HG03442 (cell line): ENCODE results near the gene TLK2.

Experiments
- ATAC-seq: cut with Tn5 transposase; IDR thresholded peaks from one replicate; pipeline ENCODE4 v1.9.1; 2021; ENCODE audit warnings: mild to moderate bottlenecking, moderate library complexity; ENCODE audit not compliant: unreplicated experiment

Gene TLK2

GRCh38 chr17:62625870-62626200, 147.2 kb downstream of the TLK2 start:
- ATAC-seq: no peak

DNA sequence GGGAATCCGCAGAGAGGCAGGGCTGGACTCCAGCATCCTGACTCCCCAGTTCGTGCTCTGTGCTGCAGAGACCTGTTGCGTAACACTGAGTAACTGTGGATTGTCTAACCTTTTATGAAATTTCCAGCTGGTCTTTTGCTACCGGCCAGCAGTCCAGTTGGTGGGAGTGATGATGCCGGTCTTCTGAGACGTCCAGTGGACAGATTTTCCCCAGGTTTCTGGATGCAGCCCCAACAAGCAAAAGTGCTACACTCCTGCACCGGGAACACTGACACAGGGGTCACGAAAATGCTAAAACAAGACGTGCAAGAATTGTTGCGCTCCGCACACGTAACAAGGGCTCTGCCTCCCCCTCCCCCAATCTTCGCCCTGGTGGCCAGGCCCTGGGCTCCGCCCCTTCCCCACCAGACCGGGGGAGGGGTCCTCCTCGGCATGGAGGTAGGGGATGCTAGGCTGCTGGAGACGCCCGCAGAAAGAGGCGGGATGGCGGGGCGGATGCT, 148.1 kb downstream of the TLK2 start:
- ATAC-seq: no peak

DNA sequence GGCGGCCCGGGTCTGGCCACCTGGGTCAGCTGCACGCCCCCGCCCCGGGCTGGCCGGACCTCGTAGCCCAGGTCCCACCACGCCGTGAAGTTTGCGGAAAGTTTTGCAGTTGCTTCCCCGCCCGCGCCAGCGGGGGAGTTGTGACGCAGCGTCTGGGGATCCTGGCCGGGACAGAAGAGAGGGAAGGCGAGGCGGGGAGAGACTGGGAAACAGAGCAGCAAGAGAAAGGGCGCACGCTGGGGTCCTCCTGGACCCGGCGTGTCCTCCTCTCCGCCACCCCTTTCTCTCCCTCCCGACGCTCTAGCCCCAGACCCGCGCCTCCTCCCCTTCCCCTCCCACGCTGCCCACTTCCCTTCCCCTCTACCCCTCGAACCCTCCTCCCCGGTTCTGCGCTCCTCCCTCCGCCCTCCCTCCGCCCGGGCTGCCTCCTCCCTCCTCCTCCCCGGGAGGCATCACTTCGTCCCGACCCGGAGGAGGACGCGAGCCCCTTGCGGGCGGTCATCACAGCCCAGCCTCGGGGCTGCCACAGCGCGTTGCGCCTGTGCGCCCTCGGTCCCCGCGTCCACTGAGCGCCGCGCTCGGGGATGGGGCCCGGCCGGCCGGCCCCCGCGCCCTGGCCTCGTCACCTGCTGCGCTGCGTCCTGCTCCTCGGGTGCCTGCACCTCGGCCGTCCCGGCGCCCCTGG, 148.7 kb downstream of the TLK2 start, which contains the start of gene MRC2:
Gene MRC2 (plus strand): TSS at position 452 of the 685 bp plus-strand sequence. CDS start 133 bp downstream, at position 585.
- ATAC-seq: no peak

- ATAC-seq: no peak
Measured at GRCh38 chr17:62627904-62628633, 149.4 kb downstream of the TLK2 start.

DNA sequence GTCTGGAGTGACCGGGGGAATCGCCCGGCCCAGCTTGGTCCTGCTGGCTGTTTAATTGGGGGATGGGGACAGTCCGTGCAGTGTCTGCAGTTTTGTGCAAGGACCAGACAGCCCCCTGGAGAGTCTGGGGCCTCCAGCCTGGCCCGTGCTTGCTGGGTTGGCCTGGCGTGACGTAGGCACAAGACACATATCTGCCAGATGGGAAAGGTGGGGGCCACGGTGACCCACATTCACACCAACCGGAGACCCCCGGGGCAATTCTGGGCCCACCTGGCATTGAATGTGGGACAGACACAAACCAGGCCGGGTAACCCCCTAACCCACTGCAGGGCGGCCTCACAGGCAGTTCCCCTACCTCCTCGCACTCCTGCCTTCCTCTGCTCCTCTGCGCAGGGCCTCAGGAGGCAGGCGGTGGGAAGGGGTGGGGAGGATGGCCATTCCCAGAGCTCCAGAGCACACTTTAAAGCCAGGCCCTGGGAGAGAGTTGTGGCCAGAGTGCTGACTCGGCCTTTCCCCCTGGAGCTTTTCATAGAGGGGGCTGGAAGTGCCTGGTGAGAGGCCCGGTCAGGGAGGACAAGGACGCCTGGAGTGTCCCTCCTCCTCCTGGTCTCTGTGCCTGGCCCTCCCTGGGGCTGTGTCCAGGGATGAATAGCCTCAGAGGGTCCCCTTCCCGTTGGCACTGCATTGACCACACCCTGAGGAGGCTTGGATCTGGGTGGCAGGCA, 150.4 kb downstream of the TLK2 start:
- no peak for ATAC-seq

- no peak for ATAC-seq
Measured at GRCh38 chr17:62629556-62630364, 151.1 kb downstream of the TLK2 start.

- no peak for ATAC-seq
Measured at GRCh38 chr17:62630365-62631085, 151.9 kb downstream of the TLK2 start.

DNA sequence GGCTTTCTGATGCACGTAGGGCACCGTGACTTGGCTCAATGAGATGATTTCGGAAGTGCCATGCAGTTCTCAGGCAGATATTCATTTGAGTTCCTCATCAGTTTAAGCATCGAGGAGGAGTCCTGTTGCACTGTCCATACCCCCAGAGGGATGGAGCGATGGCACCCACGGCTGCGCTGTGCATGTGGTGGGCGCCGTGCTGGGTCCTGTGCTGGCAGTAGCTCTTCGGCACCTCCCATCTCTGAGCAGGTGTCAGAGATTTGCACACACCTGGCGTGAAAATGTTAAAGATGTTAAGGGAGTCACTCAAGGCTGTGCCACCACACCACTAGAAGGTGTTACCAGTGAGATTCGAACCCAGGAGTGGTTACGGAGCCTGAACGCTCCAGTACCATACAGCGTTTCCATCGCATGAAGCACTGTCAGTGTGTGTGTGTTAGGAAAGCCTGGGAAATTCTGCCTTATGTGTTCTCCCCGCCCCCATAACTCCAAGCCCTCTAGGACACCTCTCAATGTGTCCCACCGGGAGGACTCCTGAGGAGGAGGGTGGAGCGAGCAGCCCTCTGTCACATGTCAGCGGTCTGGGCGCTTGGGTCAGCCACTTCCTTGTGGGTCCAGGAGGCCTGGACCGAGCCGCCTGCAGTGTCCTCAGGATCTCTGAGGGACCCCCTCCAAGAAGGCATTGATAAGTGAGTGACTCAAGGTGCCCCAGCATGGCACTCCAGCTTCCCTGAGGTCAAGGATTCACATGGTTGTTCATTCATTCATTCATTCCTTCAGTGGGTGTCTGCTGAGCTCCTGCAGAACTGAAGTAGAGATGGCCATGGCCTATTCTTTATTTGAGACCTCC, 152.7 kb downstream of the TLK2 start:
- ATAC-seq: no peak

- ATAC-seq: no peak
Measured at GRCh38 chr17:62631936-62632924, 153.6 kb downstream of the TLK2 start.

GRCh38 chr17:62637809-62638208, 159.2 kb downstream of the TLK2 start:
- no peak for ATAC-seq

DNA sequence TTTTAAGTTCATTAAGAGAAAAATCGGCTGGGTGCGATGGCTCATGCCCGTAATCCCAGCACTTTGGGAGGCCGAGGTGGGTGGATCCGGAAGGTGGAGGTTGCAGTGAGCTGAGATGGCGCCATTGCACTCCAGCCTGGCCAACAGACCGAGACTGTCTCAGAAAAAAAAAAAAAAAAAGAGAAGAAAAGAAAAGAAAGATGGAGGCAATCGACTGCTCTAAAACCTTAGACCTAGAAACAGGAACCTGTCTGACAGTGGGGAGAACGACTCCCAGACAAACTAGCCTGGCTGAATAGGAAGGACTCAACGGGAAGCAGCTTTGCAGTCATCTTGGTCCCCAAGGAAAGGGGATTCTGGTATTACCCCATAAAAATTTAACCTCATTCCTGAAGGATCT, 162.5 kb downstream of the TLK2 start:
- no peak for ATAC-seq

DNA sequence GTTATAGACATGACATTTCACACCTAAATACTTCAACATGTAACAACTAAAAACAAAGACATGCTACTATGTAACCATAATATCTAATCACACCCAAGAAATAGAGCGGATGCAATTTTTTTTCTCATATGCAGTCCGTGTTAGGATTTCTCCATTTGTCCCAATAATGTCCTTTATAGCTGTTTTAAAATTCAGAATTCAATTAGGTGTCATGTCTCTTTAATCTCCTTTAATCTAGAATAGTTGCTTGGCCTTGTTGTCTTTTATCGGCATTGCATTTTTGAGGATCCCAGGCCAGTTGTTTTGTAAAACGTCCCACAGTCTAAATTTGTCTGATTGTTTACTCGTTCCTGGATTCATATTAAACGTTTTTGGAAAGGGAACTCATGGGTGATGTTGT, 163.3 kb downstream of the TLK2 start:
- ATAC-seq: no peak

DNA sequence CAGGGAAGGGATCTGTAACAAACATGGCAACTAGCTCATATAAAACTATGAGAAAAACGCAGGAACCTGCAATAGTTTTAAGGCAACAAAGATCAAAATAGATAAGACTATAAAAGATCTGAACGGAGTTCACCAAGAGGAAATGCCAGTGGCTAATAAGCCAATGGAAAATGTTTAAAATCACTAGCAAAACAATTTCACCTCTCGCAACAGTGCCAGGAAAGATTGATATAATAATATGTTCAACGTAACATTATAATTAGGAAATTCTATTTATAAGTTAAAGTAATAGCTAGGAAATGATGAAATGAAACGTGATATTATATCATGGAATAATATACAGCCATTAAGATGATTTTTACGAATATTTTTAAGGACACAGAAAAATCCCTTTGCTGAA, 164.9 kb downstream of the TLK2 start:
- ATAC-seq: no peak

DNA sequence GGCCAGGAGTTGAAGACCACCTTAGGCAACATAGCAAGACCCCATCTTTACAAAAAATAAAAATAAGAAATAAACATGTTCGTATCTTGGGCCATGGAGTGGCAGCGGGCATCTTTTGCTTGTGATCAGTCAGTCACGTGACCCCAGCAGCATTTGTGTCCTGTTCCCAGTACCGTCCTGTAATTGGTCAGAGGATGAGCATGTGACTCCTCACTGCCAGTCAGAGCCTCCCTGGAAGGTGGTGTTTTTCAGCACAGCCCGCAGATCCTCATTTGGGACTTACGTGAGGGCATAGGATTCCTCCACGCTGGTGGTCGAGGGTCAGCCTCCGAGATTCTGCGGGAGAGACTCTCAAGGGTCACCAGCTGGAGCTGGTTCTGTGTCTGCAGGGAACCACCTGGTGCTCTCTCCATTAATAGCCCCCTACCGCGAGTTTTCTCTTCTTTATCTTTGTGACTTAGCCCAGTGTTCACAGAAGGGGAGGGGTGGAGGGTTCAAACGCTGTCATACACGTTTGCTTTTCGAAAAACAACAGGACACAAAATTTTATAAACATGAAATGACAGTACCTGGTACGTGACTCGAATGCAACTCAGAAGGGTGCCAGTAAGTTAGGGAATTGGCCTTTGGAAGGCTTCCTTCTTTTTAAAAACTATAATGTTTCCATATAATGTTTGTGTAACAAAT, 166.0 kb downstream of the TLK2 start:
- no peak for ATAC-seq

GRCh38 chr17:62648251-62648955, 169.8 kb downstream of the TLK2 start:
- ATAC-seq: no peak

DNA sequence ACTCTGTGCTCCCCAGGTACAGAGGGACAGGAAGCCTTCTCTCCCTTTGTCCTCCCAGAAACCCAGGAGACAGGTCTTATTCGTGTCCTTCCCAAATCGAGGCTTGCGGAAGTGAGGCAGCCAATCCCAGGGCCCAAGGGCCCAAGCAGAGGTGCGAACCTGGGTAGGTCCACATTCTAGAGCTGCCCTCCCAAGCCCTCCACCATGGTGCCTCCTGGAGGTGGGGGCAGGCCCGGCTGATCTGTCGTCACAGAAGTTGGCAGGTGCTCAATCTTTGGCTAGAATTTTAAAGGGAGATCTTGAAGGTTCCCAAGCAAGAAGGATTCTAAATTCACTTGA, 170.3 kb downstream of the TLK2 start:
- ATAC-seq: no peak

DNA sequence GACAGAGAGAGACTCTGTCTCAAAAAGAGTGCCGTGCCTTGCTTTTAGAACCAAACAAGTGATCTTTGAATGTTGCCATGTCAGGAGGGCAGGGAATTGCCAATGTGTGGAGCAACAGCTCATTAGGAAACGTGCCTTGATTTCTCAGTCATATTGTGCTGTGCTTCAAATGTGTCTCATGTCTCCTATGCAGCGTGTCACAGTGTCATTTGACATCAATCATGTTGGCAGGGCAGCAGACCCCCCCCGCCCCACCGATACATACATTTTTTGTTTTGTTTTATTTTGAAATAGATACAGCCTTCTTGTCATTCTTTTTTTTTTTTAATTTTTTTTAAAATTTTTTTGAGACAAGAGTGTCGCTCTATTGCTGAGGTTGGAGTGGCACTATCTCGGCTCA, 170.9 kb downstream of the TLK2 start:
- ATAC-seq: no peak
